ENCODE measurements around the gene ITPKA. TPM values are rescaled to one million over a fixed set of nuclear protein-coding genes. Genes with fewer than 3 reads are reported as not detected.

ITPKA gene
- total RNA-seq, 1 donor from 2014 or later, result 0.79 TPM

GRCh38 chr15:41545218-41545617, 51.5 kb downstream of the ITPKA start:
- DNase-seq (ENCODE audit: low read depth), result no peak
- no peaks in the 10 kb centered on the region for H3K36me3 ChIP-seq (ENCODE audit: control insufficient read depth, insufficient read depth, low read length)
- FAIRE-seq, result no peak
- H3K27me3 ChIP-seq (ENCODE audit: control insufficient read depth, insufficient read depth, low read length), result no peaks in the 10 kb centered on the region
- TF ChIP-seq CTCF (IDR thresholded peaks at IDR 0.05; ENCODE audit: insufficient read depth, low read length, severe bottlenecking), result no peak
- H3K4me3 ChIP-seq (ENCODE audit: low read depth, low read length), result no peak overlapping the region

- peak; percentile 60 for DNase-seq (ENCODE audit: low read depth)
- H3K27me3 ChIP-seq (ENCODE audit: control insufficient read depth, insufficient read depth, low read length), result no peaks in the 10 kb centered on the region
- no peak overlapping the region for H3K4me3 ChIP-seq (ENCODE audit: low read depth, low read length)
- no peak for FAIRE-seq
- no peaks in the 10 kb centered on the region for H3K36me3 ChIP-seq (ENCODE audit: control insufficient read depth, insufficient read depth, low read length)
- TF ChIP-seq CTCF (IDR thresholded peaks at IDR 0.05; ENCODE audit: insufficient read depth, low read length, severe bottlenecking), result no peak
Observed at GRCh38 chr15:41546851-41547786, 53.4 kb downstream of the ITPKA start.

GRCh38 chr15:41550066-41550775, 56.5 kb downstream of the ITPKA start:
- Histone ChIP-seq H3K27me3 (ENCODE audit: control insufficient read depth, insufficient read depth, low read length) (no peaks in the 10 kb centered on the region), H3K36me3 (ENCODE audit: control insufficient read depth, insufficient read depth, low read length) (no peaks in the 10 kb centered on the region), H3K4me3 (ENCODE audit: low read depth, low read length) (no peak overlapping the region)
- no peak for TF ChIP-seq CTCF (IDR thresholded peaks at IDR 0.05; ENCODE audit: insufficient read depth, low read length, severe bottlenecking)
- DNase-seq (ENCODE audit: low read depth) (no peak), FAIRE-seq (no peak)

Other genes with a start within 250 kb of the ITPKA start
- 0.26 and 0.38 TPM in 2 replicates for gene OIP5, start 161.3 kb upstream of the ITPKA start, total RNA-seq
- gene NUSAP1, start 161.0 kb upstream of the ITPKA start, total RNA-seq, result 3.7 and 4.1 TPM in 2 replicates
- gene NDUFAF1, start 91.4 kb upstream of the ITPKA start, total RNA-seq, result 23.8 and 28.2 TPM in 2 replicates
- gene RTF1, start 76.8 kb upstream of the ITPKA start, total RNA-seq, result 7.6 and 13.8 TPM in 2 replicates
- gene LTK, start 20.0 kb downstream of the ITPKA start, total RNA-seq, result 0.13 TPM in 1 of 2 replicates, not detected in the other
- 10.3 and 12.0 TPM in 2 replicates for gene RPAP1, start 50.4 kb downstream of the ITPKA start, total RNA-seq
- gene TYRO3, start 65.3 kb downstream of the ITPKA start, total RNA-seq, result 3.9 and 11.4 TPM in 2 replicates
- gene MGA, start 166.5 kb downstream of the ITPKA start, total RNA-seq, result 21.1 and 24.0 TPM in 2 replicates